ENCODE measurements around the gene DYNC1H1. TPM values are rescaled to one million over a fixed set of nuclear protein-coding genes. Genes with fewer than 3 reads are reported as not detected.
"Not testable (repeated sequence)": the region's sequence is repeated elsewhere in the genome, so short reads cannot be mapped to it uniquely, and the experiment has no call there.

Gene DYNC1H1
- total RNA-seq, 1 donor from 2014 or later: 255 TPM

DNA sequence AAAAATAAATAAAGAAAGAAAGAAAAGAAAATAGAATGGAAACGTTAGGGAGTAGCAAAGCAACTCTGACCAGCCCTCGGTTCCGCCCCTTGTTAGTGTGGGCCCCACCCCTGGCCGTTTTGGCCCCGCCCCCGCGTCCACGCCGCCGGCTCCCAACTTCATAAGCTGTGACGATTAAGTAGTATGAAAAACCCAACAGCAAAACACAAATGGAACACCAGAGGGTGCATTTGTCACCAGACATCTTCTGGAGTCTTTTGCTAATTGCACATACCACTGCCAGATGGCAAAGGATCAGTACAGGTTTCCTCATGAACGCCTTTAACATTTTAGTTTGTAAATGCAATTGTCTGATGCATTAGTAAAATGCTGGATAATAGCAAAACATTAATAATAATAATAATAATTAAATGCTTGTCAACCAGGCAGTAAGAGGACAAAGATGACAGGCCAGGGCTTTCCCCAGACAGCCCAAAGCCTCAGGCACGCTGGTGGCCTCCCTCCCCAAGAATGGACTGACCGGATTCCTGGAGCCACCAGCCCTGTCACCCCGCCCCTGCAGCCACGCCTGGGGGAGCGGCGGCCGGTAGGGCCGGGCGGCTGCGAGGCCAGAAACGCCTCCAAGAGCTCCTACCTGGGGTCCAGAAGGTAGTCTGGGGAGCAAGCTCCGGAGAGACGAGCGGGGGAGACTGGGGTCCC lies 98.9 kb downstream of the DYNC1H1 start:
- peak; percentile 92 to 94 for DNase-seq (ENCODE audit: low read depth in 2 of 2)

DNA sequence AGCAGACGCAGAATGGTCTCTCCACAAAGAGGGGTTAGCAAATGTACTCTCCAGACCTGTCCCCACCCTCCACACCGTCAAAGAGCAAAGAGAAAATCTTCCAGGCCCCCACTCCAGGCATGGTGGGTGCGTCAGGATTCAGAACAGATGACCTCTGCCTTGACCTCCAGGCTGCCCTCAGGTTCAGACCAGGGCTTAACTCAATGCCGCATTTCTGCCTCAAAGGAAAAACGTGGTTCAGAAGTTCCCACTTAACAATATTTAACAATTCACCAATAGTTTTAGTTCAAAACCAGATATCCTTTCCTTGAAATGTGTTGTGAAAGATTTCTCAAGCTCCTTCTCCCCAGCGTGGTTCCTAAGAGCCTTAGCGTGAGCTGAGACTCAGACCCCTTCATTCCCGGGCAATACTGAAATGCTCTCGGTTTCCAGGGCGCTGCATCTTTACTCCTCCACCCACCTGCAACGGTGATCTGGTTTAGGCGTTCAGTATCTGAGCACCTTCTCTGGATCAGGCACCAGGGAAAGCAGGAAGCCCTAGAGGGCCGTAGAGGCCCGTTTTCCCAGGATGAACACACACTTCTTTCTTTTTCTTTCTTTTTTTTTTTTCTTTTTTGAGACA lies 99.5 kb downstream of the DYNC1H1 start:
- DNase-seq (ENCODE audit: low read depth in 2 of 2): no peak

DNA sequence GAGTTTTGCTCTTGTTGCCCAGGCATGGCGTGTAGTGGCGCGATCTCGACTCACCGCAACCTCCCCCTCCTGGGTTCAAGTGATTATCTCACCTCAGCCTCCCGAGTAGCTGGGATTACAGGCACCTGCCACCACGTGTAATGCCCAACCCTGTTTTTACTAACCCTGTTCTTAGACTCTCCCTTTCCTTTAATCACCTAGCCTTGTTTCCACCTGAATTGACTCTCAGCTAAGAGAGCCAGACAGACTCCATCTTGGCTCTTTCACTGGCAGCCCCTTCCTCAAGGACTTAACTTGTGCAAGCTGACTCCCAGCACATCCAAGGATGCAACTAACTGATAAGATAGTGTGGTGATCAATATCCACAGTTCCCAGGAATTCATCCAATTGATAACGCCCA lies 100.2 kb downstream of the DYNC1H1 start:
- not testable (repeated sequence) for DNase-seq (ENCODE audit: low read depth in 2 of 2)

DNA sequence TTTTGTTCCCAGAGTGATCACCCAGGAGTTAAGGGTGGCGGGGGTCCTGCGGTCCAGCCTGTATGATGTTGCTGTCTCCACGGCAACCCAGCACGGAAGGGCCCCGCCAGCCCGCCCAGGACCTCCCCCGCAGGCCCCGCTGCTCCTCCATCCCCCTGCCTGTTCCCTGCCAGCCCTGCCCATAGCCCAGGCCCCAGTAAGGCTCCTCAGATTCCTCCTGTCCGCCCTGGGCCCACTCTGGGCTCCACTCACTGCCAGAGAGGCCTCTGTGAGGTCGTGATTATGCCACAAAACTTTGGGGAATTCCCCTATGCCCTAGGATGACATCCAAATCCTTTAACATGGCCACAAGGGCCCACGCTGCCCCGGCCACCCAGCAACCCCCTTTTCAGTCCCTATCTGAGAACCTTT lies 101.7 kb downstream of the DYNC1H1 start:
- no peak for DNase-seq (ENCODE audit: low read depth in 2 of 2)

DNA sequence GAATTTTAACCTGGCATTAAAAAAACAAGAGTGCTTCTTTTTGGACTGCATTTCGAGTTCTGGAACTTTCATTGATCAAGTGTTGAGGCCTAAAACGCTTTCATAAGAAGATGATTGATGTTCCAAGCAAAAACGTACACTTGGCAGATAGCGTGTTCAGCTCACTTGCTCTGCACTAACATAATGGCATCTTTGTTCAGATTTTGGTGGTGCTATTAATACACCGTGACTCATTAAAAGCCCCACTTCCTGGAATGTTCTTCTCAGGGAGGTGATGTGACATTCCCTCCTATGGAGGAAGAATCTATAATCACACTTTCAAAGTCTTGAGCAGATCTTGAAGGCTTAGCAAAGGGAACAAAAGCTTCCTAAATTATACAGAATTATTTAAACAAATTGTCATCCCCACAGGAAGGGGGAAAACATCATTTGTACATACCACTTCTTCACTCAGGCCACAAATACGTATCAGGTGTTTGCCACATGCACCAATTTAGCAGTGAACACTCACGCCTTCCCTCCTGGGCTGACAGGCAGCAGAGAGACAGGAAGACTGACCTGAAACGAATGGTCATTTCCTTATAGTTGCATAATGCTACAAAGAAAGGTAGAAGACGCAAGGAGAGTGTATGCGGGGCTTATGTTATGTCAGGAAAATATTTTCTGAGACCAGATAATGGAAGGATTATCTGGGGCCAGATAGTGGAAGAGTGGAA lies 107.1 kb downstream of the DYNC1H1 start:
- peak in 1 of 2 donors; percentile 23 for DNase-seq (ENCODE audit: low read depth in 2 of 2)

DNA sequence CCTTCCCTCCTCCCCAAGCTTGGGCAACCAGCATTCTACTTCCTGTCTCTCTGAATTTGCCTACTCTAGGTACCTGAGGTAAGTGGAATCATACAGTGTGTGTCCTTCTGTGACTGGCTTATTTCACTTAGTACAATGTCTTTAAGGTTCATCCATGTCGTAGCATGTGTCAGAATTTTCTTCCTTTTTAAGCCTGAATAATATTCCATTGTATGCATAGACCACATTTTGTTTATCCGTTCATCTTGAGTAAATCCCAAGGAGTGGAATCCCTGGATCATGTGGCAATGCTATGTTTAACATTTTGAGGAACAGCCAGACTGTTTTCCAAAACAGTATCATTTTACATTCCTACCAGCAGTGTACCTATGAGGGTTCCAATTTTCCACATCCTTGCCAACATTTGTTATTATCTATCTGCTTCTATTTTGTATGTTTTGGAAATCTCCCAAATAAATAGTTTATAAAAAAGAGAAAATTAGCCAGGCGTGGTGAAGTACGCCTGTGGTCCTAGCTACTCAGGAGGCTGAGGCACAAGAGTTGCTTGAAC lies 110.1 kb downstream of the DYNC1H1 start:
- DNase-seq (ENCODE audit: low read depth in 2 of 2): peak in 1 of 2 donors; percentile 80

DNA sequence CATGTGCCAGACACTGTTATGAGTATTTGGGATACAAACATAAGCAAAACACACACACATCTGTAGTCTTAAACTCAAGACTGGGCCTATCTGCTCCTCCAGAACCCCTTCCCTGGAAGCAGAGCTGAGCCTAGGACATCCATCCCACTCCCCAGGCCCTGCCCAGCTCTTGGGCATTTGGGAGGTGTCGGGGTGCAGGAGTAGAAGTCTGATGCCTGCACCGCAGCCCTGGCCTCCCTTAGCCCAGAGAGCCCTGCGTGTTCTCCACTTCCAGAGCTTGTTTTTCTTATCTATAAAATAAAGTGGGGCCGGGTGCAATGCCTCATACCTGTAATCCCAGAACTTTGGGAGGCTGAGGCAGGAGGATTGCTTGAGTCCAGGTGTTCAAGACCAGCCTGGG lies 110.8 kb downstream of the DYNC1H1 start:
- DNase-seq (ENCODE audit: low read depth in 2 of 2): no peak

DNA sequence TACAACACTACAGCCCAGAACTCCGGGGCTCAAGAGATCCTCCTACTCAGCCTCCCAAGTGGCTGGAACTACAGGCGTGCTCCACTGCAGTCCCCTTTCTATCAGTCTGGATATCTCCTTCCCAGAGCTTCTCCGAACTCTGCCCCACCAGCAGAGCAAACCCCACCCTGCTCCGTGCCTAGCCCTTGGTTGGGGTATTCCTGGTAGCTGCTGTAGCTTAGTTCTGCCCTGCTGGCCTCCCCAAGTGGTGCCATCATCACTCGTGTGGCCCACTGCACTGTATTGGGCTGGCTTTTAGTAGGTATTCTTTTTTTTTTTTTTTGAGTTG lies 113.0 kb downstream of the DYNC1H1 start:
- DNase-seq (ENCODE audit: low read depth in 2 of 2): no peak

DNA sequence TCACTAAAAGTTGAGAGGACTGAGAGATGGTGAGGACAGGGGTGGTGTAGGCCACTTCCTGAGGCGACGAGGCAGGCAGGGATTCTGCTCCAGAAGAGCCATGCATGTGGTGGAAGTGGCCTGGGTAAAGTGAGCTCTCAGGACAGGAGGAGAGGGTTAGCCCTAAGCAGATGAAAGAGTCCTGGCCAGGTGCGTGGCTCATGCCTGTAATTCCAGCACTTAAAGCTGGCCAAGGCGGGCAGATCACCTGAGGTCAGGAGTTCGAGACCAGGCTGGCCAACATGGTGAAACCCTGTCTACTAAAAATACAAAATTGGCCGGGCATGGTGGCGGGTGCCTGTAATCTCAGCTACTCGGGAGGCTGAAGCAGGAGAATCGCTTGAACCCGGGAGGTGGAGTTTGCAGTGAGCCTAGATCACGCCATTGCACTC lies 114.0 kb downstream of the DYNC1H1 start:
- DNase-seq (ENCODE audit: low read depth in 2 of 2): not testable (repeated sequence)

DNA sequence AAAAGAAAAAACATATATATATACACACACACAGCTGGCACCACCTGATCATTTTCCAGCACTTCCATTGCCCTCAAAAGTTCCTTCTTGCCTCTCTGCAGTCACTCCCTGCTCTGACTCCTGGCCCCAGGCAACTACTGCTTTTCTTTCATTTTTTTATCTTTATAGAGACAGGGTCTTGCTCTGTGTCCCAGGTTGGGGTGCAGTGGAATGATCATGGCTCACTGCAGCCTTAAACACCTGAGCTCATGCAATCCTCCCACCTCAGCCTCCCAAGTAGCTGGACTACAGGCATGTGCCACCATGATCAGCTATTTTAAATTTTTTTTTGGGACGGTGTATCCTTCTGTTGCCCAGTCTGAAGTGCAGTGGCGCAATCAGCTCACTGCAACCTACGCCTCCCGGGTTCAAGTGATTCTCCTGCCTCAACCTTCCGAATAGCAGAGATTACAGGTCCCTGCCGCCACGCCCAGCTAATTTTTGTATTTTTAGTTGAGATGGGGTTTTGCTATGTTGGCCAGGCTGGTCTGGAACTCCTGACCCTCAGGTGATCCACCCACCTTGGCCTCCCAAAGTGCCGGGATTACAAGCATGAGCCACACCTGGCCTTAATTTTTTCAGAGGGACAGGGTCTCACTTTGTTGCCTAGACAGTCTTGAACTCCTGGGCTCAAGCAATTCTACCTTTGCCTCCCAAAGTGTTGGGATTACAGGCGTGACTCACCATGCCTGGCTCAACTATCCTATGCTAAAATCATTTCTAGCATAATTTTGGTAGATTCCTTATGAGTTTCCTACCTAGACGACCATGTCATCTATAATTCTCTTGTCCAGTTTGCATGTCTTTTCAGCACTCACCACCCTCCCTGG lies 114.7 kb downstream of the DYNC1H1 start:
- DNase-seq (ENCODE audit: low read depth in 2 of 2): no peak

DNA sequence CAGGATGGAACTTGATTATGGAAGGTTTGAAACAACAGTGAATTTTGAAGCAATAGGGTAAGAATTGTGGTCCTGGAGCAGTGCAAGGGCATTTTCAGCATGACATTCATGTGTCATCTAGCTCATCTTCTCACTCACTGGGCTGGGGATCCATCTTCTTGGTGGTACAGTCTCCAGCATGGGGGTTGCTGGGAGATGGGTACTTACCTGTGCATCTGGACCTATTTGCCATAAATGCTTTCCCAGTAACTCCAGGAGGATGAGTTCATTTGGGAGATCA lies 115.3 kb downstream of the DYNC1H1 start:
- no peak for DNase-seq (ENCODE audit: low read depth in 2 of 2)

DNA sequence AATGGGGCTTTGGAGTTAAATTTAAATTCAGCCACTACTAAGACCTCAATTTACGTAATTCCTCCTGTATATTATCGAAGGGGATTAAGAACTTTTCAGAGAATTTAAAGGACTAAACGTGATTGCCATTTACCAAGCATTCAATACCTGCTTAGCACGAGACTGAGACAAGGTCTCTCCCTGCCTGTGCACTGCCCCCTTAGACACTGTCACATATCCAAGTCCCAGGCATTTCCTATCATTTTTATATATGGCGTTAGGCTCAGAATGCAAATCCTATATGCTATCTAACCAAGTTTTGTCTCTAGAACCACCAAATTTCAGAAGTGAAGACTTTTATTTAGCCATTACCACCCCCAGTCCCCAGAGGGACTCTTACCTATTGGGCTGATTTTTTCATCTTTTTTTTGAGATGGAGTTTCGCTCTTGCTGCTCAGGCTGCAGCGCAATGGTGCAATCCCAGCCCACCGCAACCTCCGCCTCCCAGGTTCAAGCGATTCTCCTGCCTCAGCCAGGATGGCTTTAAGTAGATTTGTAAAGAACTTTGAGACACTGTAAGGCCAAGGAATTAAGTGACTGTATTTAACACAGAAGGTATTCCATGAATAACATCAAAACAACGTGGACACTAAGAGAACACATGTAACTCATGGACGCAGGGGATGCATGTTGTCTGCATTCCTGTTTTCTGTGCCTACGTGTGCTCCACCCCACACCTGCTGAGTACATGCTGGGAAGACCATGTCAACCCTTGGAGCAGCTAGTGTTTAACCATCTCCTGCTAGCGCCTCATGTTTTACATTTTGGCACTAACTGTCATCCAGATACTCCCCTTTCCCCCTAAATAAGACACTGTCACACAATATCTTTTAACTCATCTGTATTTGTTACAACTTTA lies 116.1 kb downstream of the DYNC1H1 start:
- no peak for DNase-seq (ENCODE audit: low read depth in 2 of 2)

DNA sequence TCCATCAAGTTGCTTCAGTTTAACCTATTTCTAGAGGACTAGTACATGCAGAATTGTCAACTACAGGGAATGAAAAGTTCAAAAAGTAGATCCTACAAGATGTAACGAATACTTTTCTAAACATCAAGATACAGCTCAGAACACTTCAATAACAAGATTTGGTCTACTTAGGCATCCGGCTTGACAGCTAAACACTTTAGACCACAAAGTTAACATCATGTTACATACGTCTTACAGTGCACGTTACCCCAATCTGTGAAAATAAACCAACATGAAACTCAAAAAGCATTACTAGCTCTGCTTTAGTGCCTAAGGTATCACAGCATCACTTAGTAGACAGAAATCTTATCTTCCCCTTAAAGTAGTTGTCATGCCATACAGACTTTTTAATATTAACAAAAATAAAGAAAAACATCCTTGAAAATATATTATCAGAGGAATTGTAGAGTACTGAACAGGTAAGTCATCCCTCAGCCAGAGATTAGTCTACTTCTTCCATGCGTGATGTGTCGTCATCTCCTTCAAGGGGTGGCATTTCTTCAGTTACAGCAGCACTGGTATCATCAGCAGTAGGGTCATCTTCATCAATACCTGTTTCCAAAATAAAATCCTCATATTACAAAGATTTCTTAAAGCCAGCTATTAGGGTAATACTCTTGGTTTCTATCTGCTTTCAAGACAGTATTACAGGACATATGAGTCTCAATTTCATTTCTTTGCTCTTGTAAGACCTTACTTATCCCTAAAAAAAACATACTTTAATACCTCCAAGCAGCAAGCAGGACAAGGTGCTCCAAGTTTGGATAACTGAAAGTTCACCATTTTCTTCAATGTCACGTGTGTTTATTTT lies 117.1 kb downstream of the DYNC1H1 start:
- DNase-seq (ENCODE audit: low read depth in 2 of 2): no peak

DNA sequence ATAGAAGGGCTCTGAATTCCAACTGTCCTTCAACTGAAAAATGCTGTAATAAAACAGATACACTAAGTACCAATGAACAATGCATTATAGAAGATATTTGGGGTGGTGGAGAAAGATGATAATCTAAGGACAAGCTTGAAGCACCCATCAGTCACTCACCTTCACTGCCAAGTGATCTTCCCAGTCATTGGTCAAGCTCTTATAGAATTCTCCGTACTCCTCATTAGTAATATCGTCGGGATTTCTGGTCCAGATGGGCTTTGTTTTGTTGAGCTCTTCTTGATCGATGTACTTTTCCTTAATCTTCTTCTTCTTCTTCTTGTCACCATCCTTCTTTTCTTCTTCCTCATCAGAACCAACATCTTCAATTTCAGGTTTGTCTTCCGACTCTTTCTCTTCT lies 120.1 kb downstream of the DYNC1H1 start:
- not testable (repeated sequence) for DNase-seq (ENCODE audit: low read depth in 2 of 2)

DNA sequence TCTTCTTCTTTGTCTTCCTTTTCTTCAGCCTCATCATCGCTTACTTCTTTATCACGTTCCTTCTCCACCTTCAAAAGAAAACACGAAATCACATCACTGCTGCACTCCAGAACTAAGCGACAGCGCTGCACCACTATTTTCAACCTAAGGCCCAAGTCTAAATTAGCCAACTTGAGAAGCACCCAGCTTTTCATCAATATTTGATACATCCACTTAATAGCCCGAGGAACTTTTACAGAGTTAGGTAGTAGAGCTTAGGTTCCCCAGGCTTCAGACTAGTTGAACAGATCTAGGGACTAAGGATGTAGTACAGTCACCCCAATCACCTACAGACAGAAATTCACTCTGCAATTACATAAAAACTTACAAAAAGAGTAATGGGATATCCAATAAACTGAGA lies 120.6 kb downstream of the DYNC1H1 start:
- no peak for DNase-seq (ENCODE audit: low read depth in 2 of 2)

DNA sequence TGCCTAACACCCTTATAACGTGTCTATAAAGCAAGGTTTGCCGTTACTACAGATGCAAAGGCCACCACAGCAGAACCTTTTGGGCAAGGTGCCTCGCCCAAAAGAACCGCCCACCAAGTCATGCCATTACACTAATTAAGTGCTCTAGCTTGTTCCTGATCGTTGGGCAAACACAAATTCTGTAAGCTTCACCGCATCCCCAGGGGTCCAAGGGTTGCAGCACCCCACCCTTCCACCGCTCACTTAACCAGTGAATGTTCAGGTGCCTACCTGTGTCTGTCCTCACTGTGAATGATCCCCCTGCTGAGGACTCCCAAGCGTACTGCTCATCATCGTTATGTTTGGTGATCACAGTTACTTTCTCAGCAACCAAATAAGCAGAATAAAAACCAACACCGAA lies 121.1 kb downstream of the DYNC1H1 start:
- DNase-seq (ENCODE audit: low read depth in 2 of 2): no peak

DNA sequence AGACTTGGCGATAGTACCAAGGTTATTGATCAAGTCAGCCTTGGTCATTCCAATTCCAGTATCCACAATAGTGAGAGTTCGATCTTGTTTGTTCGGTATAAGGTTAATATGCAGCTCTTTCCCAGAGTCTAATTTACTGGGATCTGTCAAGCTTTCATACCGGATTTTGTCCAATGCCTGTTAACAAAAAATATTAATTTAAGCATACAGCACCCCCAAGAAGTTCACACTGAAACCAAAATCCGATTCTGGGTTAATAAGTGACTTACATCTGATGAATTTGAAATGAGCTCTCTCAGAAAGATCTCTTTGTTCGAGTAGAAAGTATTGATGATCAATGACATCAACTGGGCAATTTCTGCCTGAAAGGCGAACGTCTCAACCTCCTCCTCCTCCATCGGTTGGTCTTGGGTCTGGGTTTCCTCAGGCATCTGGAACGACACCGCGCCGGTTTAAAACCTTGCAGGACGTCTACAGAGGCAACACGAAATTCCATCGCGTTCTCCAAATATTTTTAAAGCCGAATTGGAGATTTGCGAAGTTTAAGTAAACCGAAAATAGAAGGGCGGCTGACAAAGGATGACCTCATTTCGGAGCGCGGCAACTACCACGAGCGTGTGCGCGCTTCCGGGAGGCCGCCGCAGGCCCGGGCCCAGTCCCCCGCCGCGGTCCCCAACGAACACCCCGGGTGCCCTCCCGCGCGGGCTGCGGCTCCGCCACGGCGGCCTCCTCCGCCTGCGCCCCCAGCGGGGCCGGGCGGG lies 121.8 kb downstream of the DYNC1H1 start:
- peak; percentile 75 to 79 for DNase-seq (ENCODE audit: low read depth in 2 of 2)

DNA sequence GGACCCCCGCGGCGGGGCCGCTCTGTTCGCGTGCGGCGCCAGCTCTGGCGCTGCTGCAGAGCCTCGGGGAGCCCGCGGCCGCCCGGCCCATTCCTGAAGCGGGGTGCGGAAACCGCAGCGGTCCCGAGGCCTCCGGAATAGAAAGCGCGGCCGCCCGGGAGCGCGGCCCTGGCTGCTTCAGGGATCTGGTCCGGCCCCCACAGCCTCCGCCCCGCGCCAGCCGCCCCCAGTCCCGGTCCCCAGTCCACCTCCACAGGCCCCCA lies 122.3 kb downstream of the DYNC1H1 start:
- DNase-seq (ENCODE audit: low read depth in 2 of 2): no peak

Measured in lung microvascular endothelial cell (primary cell).